IPS-20b (cell line): ENCODE data around the gene TAF11L5.
"Not testable (repeated sequence)": the region's sequence is repeated elsewhere in the genome, so short reads cannot be mapped to it uniquely, and the experiment has no call there.

Experiments used
- H3K27ac ChIP-seq: one replicate; pipeline ENCODE4 v1.5.1; 2013; ENCODE audit warnings: low read length
- H3K27me3 ChIP-seq: 2 replicates; pipeline ENCODE4 v1.6.1; 2013; ENCODE audit warnings: mild to moderate bottlenecking, low read length, inconsistent platforms; ENCODE audit not compliant: insufficient read depth
- H3K36me3 ChIP-seq: 2 replicates; pipeline ENCODE4 v1.6.1; 2013; ENCODE audit warnings: low read depth, mild to moderate bottlenecking, inconsistent platforms, low read length, moderate library complexity; ENCODE audit not compliant: insufficient read depth
- H3K4me1 ChIP-seq: 2 replicates; pipeline ENCODE4 v1.6.1; 2013; ENCODE audit warnings: mild to moderate bottlenecking, control low read depth, inconsistent platforms, low read length, moderate library complexity; ENCODE audit not compliant: insufficient read depth
- H3K4me3 ChIP-seq: 2 replicates; pipeline ENCODE4 v1.5.1; 2013; ENCODE audit warnings: mild to moderate bottlenecking, low read length, inconsistent platforms
- H3K9ac ChIP-seq: 2 replicates; pipeline ENCODE4 v1.6.1; 2013; ENCODE audit warnings: low read depth, mild to moderate bottlenecking, inconsistent platforms, low read length, moderate library complexity
- H3K9me3 ChIP-seq: 2 replicates; pipeline ENCODE4 v1.6.1; 2013; ENCODE audit warnings: mild to moderate bottlenecking, low read depth, low read length, inconsistent platforms; ENCODE audit not compliant: insufficient read depth

TAF11L5 gene

DNA sequence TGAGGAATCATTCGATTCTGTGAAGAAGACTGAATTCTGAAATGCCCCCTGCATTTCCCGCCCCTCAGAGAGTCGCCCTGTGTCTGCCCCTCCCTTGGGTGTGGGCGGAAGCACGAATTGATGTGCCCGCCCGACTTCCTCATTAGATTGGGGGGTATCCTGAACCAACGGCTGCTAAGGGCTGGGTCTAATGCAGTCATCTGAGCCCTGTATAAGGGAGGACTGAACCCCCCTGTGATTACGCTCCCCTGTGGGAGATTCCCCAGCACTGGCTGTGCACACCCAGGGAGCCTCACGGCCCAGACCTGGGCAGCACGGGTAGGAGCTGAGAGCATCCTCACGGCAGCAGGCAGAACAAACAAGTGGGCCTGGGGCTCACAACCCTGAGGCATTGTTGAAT, 7.5 kb upstream of the TAF11L5 start:
- H3K9ac ChIP-seq, H3K27me3 ChIP-seq, H3K36me3 ChIP-seq, H3K4me1 ChIP-seq, H3K27ac ChIP-seq, H3K4me3 ChIP-seq, H3K9me3 ChIP-seq: not testable (repeated sequence)

DNA sequence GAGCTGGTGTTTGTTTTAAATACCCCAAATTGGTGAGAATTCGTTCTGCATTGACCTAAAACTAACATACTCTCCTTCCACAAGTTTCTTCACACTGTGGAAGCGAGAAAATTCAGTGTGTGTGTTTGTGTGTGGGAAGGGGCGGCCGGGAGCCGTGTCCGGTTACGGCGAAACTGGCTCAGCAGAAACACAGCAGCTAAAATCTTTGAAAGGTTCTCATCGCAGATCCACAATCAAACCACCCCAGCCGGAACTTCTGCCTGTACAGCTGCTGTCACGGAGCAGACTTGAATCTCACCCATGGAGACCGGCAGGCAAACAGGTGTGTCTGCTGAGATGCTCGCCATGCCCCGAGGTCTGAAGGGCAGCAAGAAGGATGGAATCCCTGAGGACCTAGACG, 7.0 kb upstream of the TAF11L5 start, which contains the start of gene TAF11L3:
TSS of gene TAF11L3 (plus strand) at position 301 of the 400 bp plus-strand sequence.
- not testable (repeated sequence) for H3K4me3 ChIP-seq, H3K27ac ChIP-seq, H3K9me3 ChIP-seq, H3K27me3 ChIP-seq, H3K36me3 ChIP-seq, H3K9ac ChIP-seq, H3K4me1 ChIP-seq

DNA sequence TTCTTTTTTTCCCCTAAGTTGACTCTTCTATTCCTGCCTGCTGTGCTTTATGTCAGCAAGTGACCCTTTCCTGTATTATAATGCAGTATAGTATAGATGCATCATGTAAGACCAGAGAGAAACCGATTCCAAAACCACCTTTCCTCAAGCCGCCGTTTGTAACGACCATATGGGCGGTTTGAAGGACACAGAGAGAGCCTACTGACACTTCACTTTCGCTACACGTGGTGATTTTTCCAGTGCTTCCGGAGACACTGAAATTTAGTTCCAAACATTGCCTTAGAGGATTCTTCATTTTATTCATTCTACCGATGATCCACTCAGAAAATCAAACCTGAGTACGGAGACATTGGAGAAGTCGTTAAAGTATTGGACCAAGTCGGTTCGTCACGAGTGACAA, 5.5 kb upstream of the TAF11L5 start:
- H3K9ac ChIP-seq, H3K9me3 ChIP-seq, H3K4me1 ChIP-seq, H3K4me3 ChIP-seq, H3K27me3 ChIP-seq, H3K36me3 ChIP-seq, H3K27ac ChIP-seq: not testable (repeated sequence)

DNA sequence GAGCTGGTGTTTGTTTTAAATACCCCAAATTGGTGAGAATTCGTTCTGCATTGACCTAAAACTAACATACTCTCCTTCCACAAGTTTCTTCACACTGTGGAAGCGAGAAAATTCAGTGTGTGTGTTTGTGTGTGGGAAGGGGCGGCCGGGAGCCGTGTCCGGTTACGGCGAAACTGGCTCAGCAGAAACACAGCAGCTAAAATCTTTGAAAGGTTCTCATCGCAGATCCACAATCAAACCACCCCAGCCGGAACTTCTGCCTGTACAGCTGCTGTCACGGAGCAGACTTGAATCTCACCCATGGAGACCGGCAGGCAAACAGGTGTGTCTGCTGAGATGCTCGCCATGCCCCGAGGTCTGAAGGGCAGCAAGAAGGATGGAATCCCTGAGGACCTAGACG, 3.5 kb upstream of the TAF11L5 start, which contains the start of gene TAF11L4:
TSS of gene TAF11L4 (plus strand) at position 301 of the 400 bp plus-strand sequence.
- not testable (repeated sequence) for H3K4me3 ChIP-seq, H3K27me3 ChIP-seq, H3K27ac ChIP-seq, H3K9ac ChIP-seq, H3K36me3 ChIP-seq, H3K4me1 ChIP-seq, H3K9me3 ChIP-seq

DNA sequence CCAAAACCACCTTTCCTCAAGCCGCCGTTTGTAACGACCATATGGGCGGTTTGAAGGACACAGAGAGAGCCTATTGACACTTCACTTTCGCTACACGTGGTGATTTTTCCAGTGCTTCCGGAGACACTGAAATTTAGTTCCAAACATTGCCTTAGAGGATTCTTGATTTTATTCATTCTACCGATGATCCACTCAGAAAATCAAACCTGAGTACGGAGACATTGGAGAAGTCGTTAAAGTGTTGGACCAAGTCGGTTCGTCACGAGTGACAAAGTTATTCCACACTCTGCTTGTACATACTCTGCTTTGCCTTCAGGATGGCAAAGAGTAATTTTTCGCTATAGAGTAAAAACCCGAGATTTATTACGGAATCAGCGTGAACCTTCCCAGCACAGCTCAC, 1.5 kb downstream of the TAF11L5 start:
- not testable (repeated sequence) for H3K27me3 ChIP-seq, H3K36me3 ChIP-seq, H3K9ac ChIP-seq, H3K4me3 ChIP-seq, H3K4me1 ChIP-seq, H3K9me3 ChIP-seq, H3K27ac ChIP-seq

GRCh38 chr5:17528369-17528768, 3.3 kb downstream of the TAF11L5 start, which contains the start of gene TAF11L6:
TAF11L6 (plus strand) TSS chr5:17528669.
- H3K4me1 ChIP-seq, H3K9ac ChIP-seq, H3K9me3 ChIP-seq, H3K4me3 ChIP-seq, H3K27ac ChIP-seq, H3K27me3 ChIP-seq, H3K36me3 ChIP-seq: not testable (repeated sequence)
